HCT116 (cell line): ENCODE data around the gene RGS7.

Source experiments
- CEBPB ChIP-seq: IDR thresholded peaks from 2 replicates; pipeline ENCODE4 v1.6.1; 2012; ENCODE audit warnings: low read depth
- EGR1 ChIP-seq: IDR thresholded peaks from 2 replicates; pipeline ENCODE4 v1.6.1; 2012; ENCODE audit warnings: low read depth
- EZH2 ChIP-seq: fragments of 200-600 bp; sonication (generic); IDR thresholded peaks from 2 replicates; pipeline ENCODE4 v1.6.1; 2017; ENCODE audit warnings: antibody characterized with exemption, mixed run types
- JUND ChIP-seq: IDR thresholded peaks from 2 replicates; pipeline ENCODE4 v1.6.1; 2012
- POLR2A ChIP-seq: IDR thresholded peaks from 2 replicates; pipeline ENCODE4 v1.7.0; 2011; ENCODE audit warnings: borderline replicate concordance; ENCODE audit not compliant: insufficient read depth, insufficient read length; ENCODE audit errors: extremely low read depth
- POLR2AphosphoS5 ChIP-seq: IDR thresholded peaks from 2 replicates; pipeline ENCODE4 v1.6.1; 2011; ENCODE audit warnings: mild to moderate bottlenecking, low read depth, low read length, moderate library complexity
- YY1 ChIP-seq: IDR thresholded peaks from 2 replicates; pipeline ENCODE4 v1.6.1; 2011; ENCODE audit warnings: low read length, low read depth, moderate library complexity, mild to moderate bottlenecking; ENCODE audit not compliant: insufficient replicate concordance; ENCODE audit errors: extremely low read depth
- ZFX ChIP-seq: fragments of 450-650 bp; IDR thresholded peaks from 2 replicates; pipeline ENCODE4 v1.6.1; 2017
- ZNF274 ChIP-seq: fragments of 200-500 bp; sonication (Bioruptor generic); IDR thresholded peaks from 2 replicates; pipeline ENCODE4 v1.6.1; 2014; ENCODE audit warnings: mild to moderate bottlenecking, low read depth, low read length, inconsistent platforms
- TF ChIP-seq, protein P1 (sequence below): IDR thresholded peaks from 2 replicates; pipeline ENCODE4 v1.6.1; 2012; ENCODE audit warnings: low read depth
- TF ChIP-seq, protein P2 (sequence below), 3 experiments: fragments of 200-600 bp in 1 of 3; sonication (generic) in 1 of 3; IDR thresholded peaks in 2 of 3; conservative IDR thresholded peaks in 1 of 3; 2 replicates each; pipeline ENCODE4 v1.5.1; 2012 to 2017; ENCODE audit warnings: low read depth in 2 of 3, low read length in 2 of 3, antibody characterized with exemption in 1 of 3, borderline replicate concordance in 1 of 3, control low read depth in 1 of 3, mild to moderate bottlenecking in 1 of 3, mixed read lengths in 1 of 3, mixed run types in 1 of 3, moderate library complexity in 1 of 3; ENCODE audit not compliant: insufficient read depth in 1 of 3
- TF ChIP-seq, protein P3 (sequence below): IDR thresholded peaks from 2 replicates; pipeline ENCODE4 v1.6.1; 2012

DNA sequence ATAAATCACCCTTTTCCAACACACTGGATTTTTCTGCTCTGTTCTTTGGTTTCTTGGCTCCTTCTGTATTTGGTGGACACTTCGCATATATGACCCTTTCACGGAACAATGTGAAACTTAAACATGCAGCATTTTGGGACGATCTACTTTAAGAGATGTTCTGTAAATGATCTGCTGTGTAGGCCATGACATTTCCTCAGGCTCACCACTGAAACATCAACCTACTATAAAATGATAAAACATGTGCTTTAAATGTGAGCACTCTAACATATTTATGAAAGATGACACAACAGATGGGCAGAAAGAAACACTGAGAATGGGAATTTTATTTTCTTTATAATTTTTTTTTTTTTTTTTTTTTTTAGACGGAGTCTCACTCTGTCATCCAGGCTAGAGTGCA lies 428.7 kb downstream of the RGS7 start:
- TF ChIP-seq EZH2 (no peak), POLR2A (no peak), CEBPB (no peak), JUND (no peak), POLR2AphosphoS5 (no peak), EGR1 (no peak), YY1 (no peak), ZFX (no peak), ZNF274 (no peak)
- TF ChIP-seq, protein P1, sequence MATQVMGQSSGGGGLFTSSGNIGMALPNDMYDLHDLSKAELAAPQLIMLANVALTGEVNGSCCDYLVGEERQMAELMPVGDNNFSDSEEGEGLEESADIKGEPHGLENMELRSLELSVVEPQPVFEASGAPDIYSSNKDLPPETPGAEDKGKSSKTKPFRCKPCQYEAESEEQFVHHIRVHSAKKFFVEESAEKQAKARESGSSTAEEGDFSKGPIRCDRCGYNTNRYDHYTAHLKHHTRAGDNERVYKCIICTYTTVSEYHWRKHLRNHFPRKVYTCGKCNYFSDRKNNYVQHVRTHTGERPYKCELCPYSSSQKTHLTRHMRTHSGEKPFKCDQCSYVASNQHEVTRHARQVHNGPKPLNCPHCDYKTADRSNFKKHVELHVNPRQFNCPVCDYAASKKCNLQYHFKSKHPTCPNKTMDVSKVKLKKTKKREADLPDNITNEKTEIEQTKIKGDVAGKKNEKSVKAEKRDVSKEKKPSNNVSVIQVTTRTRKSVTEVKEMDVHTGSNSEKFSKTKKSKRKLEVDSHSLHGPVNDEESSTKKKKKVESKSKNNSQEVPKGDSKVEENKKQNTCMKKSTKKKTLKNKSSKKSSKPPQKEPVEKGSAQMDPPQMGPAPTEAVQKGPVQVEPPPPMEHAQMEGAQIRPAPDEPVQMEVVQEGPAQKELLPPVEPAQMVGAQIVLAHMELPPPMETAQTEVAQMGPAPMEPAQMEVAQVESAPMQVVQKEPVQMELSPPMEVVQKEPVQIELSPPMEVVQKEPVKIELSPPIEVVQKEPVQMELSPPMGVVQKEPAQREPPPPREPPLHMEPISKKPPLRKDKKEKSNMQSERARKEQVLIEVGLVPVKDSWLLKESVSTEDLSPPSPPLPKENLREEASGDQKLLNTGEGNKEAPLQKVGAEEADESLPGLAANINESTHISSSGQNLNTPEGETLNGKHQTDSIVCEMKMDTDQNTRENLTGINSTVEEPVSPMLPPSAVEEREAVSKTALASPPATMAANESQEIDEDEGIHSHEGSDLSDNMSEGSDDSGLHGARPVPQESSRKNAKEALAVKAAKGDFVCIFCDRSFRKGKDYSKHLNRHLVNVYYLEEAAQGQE, result no peak
- TF ChIP-seq, protein P2, sequence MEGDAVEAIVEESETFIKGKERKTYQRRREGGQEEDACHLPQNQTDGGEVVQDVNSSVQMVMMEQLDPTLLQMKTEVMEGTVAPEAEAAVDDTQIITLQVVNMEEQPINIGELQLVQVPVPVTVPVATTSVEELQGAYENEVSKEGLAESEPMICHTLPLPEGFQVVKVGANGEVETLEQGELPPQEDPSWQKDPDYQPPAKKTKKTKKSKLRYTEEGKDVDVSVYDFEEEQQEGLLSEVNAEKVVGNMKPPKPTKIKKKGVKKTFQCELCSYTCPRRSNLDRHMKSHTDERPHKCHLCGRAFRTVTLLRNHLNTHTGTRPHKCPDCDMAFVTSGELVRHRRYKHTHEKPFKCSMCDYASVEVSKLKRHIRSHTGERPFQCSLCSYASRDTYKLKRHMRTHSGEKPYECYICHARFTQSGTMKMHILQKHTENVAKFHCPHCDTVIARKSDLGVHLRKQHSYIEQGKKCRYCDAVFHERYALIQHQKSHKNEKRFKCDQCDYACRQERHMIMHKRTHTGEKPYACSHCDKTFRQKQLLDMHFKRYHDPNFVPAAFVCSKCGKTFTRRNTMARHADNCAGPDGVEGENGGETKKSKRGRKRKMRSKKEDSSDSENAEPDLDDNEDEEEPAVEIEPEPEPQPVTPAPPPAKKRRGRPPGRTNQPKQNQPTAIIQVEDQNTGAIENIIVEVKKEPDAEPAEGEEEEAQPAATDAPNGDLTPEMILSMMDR (IDR thresholded peaks at IDR 0.05 in 2 of 3, conservative IDR thresholded peaks at IDR 0.05 in 1 of 3; ENCODE audit: borderline replicate concordance in 1 of 3, insufficient read depth in 1 of 3, low read depth in 2 of 3, low read length in 2 of 3), result no peak
- TF ChIP-seq, protein P3, sequence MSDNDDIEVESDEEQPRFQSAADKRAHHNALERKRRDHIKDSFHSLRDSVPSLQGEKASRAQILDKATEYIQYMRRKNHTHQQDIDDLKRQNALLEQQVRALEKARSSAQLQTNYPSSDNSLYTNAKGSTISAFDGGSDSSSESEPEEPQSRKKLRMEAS, result no peak
